Measurements from ENCODE around the gene RPS6KB1.

DNA sequence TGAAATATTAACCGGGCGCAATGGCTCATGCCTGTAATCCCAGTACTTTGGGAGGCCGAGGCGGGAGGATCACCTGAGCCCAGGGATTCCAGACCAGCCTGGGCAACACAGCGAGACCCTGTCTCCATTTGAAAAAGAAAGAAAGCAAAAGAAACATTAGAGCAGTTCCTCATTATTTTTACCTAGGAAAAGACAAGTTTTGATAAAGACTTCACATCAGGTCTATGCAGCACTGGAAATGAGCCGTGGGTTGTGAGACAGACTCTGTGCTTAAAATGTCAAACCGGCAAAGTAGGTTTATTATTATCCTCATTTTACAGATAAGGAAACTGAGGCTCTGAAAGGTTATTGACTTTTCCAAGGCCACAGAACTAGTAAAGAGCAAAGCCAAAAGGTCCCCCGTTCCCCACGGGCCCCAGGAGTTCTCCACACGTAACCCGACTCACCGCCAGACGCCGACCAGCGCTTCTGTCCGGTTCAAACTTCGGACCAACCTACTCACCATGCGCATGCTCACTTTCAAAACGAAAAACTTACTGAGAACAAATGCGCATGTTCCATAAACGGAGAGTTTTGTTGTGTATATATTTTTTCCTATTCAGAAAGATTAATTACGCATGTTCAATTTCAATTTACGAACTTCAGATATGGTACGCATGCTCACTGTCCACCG lies 534 bp upstream of the RPS6KB1 start:
- no peak for TF ChIP-seq EZH2phosphoT487 (IDR thresholded peaks at IDR 0.05; ENCODE audit: borderline replicate concordance, low read depth, low read length)
- TF ChIP-seq CTCF (conservative IDR thresholded peaks at IDR 0.05; ENCODE audit: low read length): no peak
